Thyroid gland (tissue), 4 donors: ENCODE results near the gene MGLL. TPM values are rescaled to one million over a fixed set of nuclear protein-coding genes. Genes with fewer than 3 reads are reported as not detected.

Experiments used
- DNase-seq, 2 donors: peaks; one replicate each; pipeline ENCODE4 v3.0.0-alpha.2; 2019
- H3K27ac ChIP-seq, 3 donors: fragments of 200-600 bp; sonication (generic); 1 replicate in 2 of 3; 2 replicates in 1 of 3; pipeline ENCODE4 v1.5.1; 2016 to 2019; ENCODE audit warnings: mild to moderate bottlenecking in 1 of 3, moderate library complexity in 1 of 3
- H3K27me3 ChIP-seq: fragments of 200-600 bp; sonication (generic); one replicate; pipeline ENCODE4 v1.5.1; 2019
- H3K36me3 ChIP-seq, 2 donors: fragments of 200-600 bp; sonication (generic); one replicate each; pipeline ENCODE4 v1.5.1; 2016 to 2019
- H3K4me1 ChIP-seq, 2 donors: fragments of 200-600 bp; sonication (generic); one replicate each; pipeline ENCODE4 v1.5.1; 2017 to 2019
- H3K4me3 ChIP-seq, 3 donors: fragments of 200-600 bp; sonication (generic); replicated peaks in 1 of 3; 1 replicate in 2 of 3; 2 replicates in 1 of 3; pipeline ENCODE4 v1.5.1; 2016; ENCODE audit warnings: mild to moderate bottlenecking in 1 of 3
- H3K9me3 ChIP-seq: fragments of 200-600 bp; sonication (generic); one replicate; pipeline ENCODE4 v1.5.1; 2017
- CTCF ChIP-seq, 6 experiments: fragments of 200-600 bp in 3 of 6; fragments of 450-650 bp in 3 of 6; sonication (generic) in 3 of 6; IDR thresholded peaks; one replicate each; pipeline ENCODE4 v1.5.1; 2016 to 2019; ENCODE audit warnings: antibody characterized with exemption in 6 of 6, mild to moderate bottlenecking in 2 of 6, inconsistent platforms in 1 of 6, moderate library complexity in 1 of 6
- POLR2A ChIP-seq, 2 donors: fragments of 450-650 bp; IDR thresholded peaks; one replicate each; pipeline ENCODE4 v1.6.1; 2017; ENCODE audit warnings: antibody characterized with exemption in 2 of 2, mild to moderate bottlenecking in 2 of 2, moderate library complexity in 1 of 2
- WGBS, 2 donors: methylation state at CpG; one replicate each; pipeline ENCODE4 v1.1.5; 2017; 5-methylcytosine and 5-hydroxymethylcytosine counted together
- intact Hi-C: fragments of 100-400 bp; cut with DNase I; formaldehyde crosslinking; loops from one replicate; pipeline ENCODE4 v1.15.1; 2023
- total RNA-seq, 4 donors: library from RNA; depleted of rRNA; stranded (reverse); fragments of >200 nt; gene quantifications; one replicate each; pipeline ENCODE4 v1.2.3, GENCODE V29; 2016

MGLL gene
- total RNA-seq, 4 donors from 2014 or later: 12.4 to 24.7 (median 18.4) TPM

DNA sequence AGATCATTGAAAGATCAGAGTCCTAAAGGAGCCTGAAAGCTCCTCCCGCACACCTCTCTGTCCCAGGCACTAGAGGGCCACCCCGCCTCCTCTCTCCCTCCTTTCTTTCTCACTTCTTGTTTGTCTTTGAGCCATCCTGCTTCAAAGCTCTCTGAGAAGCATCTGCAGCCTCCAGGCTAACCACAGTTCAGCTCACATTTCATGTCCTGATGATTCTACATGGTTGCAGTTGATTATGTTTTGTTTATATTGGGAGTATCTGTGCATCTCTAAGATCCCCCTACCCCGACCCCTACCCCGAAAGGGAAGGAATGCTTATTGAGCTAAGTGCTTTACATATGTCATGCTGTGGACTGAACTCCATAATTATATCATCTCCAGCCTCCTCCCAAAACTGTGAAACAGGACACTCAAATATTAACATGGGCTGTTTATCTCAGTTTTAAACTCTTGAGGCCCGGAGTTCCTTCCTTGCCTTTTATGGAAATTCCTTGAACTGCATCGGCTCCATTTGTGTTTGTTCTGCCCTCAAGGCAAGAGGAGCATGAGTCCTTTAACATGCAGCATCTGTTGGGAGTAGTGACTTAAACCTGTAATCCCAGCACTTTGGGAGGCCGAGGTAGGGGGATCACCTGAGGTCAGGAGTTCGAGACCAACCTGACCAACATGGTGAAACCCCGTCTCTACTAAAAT lies 30.9 kb downstream of the MGLL start:
- Histone ChIP-seq H3K27me3 (no peaks in the 10 kb centered on the region), H3K9me3 (no peaks in the 10 kb centered on the region), H3K27ac (no peak overlapping the region), H3K36me3 (no peaks in the 10 kb centered on the region), H3K4me1 (peaks cover 5 to 21% of the 10 kb centered on the region in 2 donors), H3K4me3 (no peak overlapping the region)
- no peak for TF ChIP-seq POLR2A (IDR thresholded peaks at IDR 0.05)
- no peak for TF ChIP-seq CTCF (IDR thresholded peaks at IDR 0.05)
- intact Hi-C loops: no loop called here
- WGBS, 2 donors: 53 to 58% methylated on average over 9 of the region's 9 CpGs
- DNase-seq: no peak

DNA sequence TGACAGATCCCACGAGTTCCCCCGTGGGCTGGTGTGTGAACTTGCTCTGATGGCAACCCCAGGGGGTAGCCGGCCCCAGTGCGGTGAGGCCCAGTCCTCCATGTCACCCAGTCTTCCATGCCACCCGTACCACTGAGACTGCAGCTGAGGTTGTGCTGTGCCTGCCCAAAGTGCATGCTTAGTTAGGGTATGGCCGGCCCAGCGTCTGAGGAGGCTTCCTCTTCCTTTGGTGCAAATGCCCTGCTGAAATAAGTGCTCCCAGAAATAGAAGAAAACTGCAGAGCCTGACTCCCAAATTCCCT lies 31.5 kb downstream of the MGLL start:
- TF ChIP-seq POLR2A (IDR thresholded peaks at IDR 0.05) (no peak), CTCF (IDR thresholded peaks at IDR 0.05) (no peak)
- no peak for DNase-seq
- intact Hi-C loops: no loop called here
- H3K9me3 ChIP-seq: no peaks in the 10 kb centered on the region
- H3K4me3 ChIP-seq: no peak overlapping the region
- no peaks in the 10 kb centered on the region for H3K36me3 ChIP-seq
- peaks cover under 1 to 21% of the 10 kb centered on the region in 2 donors for H3K4me1 ChIP-seq
- H3K27ac ChIP-seq: no peak overlapping the region
- 83 to 93% methylated on average over 7 of the region's 7 CpGs for WGBS, 2 donors
- H3K27me3 ChIP-seq: no peaks in the 10 kb centered on the region

DNA sequence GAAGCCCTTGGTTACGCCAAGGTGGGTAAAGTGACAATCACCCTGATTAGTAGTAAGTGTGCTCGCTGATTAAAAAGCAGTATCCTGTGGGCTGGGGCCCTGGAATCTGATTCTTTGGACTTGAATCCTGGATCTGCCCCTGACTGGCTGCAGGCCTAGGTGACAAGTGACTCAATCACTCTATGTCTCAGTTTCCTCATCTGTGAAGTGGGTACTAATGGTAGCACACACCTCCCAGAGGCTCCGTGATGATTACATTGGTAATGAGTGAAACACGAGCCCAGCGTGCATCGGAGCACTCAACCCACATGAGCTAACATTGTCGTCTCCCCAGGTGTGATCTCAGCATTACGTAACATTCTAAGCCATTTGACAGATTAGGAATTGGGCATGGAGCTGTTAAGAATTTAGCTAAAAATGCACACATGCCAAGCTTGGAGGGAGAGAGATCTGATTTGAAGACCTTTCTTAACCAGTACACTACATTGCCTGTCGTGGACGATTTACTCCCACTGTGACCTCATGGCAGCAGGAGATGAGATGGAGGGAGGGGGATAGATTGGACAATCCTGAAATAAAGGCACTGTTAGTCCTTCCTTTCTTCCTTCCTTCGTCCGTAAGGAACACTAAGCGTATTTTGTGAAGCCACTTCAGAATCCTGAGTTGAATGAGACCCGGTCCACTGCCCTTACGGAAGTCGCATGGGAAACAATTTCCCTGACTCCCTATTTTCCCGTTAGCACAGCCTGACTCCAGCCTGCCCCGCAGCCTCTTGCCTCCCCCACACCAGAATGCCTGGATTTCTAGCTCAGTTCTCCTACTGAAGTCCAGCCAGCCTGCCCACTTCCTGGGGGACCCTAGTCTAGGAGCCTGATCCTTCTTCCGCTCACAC lies 32.1 kb downstream of the MGLL start:
- no peak for DNase-seq
- Histone ChIP-seq H3K27me3 (no peaks in the 10 kb centered on the region), H3K4me3 (no peak overlapping the region), H3K36me3 (no peaks in the 10 kb centered on the region), H3K27ac (no peak overlapping the region), H3K9me3 (no peaks in the 10 kb centered on the region), H3K4me1 (peaks cover 0 to 24% of the 10 kb centered on the region in 2 donors)
- intact Hi-C loops: no loop called here
- TF ChIP-seq POLR2A (IDR thresholded peaks at IDR 0.05) (no peak), CTCF (IDR thresholded peaks at IDR 0.05) (no peak)
- 91 to 94% methylated on average over 19 of the region's 19 CpGs for WGBS, 2 donors

GRCh38 chr3:127789051-127789450 lies 33.3 kb downstream of the MGLL start:
- TF ChIP-seq CTCF (IDR thresholded peaks at IDR 0.05): no peak
- TF ChIP-seq POLR2A (IDR thresholded peaks at IDR 0.05): no peak
- no peak overlapping the region for H3K4me3 ChIP-seq
- H3K4me1 ChIP-seq: peaks cover 0 to 24% of the 10 kb centered on the region in 2 donors
- intact Hi-C loops: no loop called here
- no peaks in the 10 kb centered on the region for H3K36me3 ChIP-seq
- no peaks in the 10 kb centered on the region for H3K9me3 ChIP-seq
- H3K27me3 ChIP-seq: no peaks in the 10 kb centered on the region
- 85 to 90% methylated on average over 5 of the region's 5 CpGs for WGBS, 2 donors
- H3K27ac ChIP-seq: no peak overlapping the region
- DNase-seq: no peak

GRCh38 chr3:127788451-127788909 lies 33.8 kb downstream of the MGLL start:
- TF ChIP-seq POLR2A (IDR thresholded peaks at IDR 0.05): no peak
- Histone ChIP-seq H3K9me3 (no peaks in the 10 kb centered on the region), H3K36me3 (no peaks in the 10 kb centered on the region), H3K27ac (no peak overlapping the region), H3K27me3 (no peaks in the 10 kb centered on the region), H3K4me1 (peaks cover 0 to 24% of the 10 kb centered on the region in 2 donors), H3K4me3 (no peak overlapping the region)
- intact Hi-C loops: no loop called here
- no peak for DNase-seq
- WGBS, 2 donors: 93 to 94% methylated on average over 9 of the region's 9 CpGs
